ENCODE measurements around the gene MTHFD2. TPM values are rescaled to one million over a fixed set of nuclear protein-coding genes. Genes with fewer than 3 reads are reported as not detected.

The MTHFD2 gene
- total and polyA plus RNA-seq, 3 experiments from 2014 or later = 11.0 to 397 (median 379) TPM

DNA sequence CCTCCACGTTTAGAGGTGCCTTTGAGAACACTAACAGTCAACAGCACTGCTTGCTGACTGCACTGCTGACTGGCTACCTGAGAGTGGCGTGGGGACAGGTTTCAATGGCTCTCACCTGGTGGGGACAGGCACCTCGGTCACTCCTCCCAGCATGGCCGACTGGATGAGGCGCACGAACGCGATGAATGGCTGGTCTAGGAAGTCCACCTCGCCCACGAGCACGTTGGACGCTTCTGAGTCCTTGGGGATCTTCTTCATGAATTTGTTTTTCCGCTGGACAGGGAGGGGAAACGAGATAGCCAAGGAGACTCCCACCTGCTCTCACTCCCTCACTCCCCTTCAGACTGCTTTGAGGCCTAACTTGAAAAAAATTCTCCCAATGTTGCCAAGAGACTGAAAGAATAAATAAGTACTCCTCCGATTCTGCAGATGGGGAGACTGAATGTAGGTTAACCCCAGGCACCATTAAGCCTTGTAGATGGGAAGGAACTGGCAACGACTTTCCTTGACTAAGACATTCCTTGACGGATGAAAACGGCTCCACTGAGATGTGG, 57.3 kb downstream of the MTHFD2 start:
- H3K4me1 ChIP-seq (ENCODE audit: insufficient read depth, low read length) = no peaks in the 10 kb centered on the region
- no peaks in the 10 kb centered on the region for H3K4me1 Mint-ChIP-seq
- H3K27me3 Mint-ChIP-seq = no peaks in the 10 kb centered on the region
- no peaks in the 10 kb centered on the region for H3K9me3 Mint-ChIP-seq
- H3K27ac ChIP-seq (ENCODE audit: low read depth, low read length) = no peak overlapping the region
- CTCF ChIA-PET = no interaction called here
- no peaks in the 10 kb centered on the region for H3K36me3 ChIP-seq (ENCODE audit: insufficient read depth, low read length)
- peaks cover 5 to 15% (median 7%) of the 10 kb centered on the region in 3 donors for H3K36me3 Mint-ChIP-seq
- H3K9me3 ChIP-seq (ENCODE audit: low read length) = no peaks in the 10 kb centered on the region
- H3K27me3 ChIP-seq (ENCODE audit: insufficient read depth, low read length, poor library complexity, severe bottlenecking) = no peaks in the 10 kb centered on the region
- no peak for DNase-seq
- H3K4me3 Mint-ChIP-seq = no peak overlapping the region
- H3K4me3 ChIP-seq (ENCODE audit: low read length) = no peak overlapping the region
- H3K27ac Mint-ChIP-seq = peak overlapping the region in 1 of 8 donors; percentile 26
- POLR2A ChIA-PET = no interaction called here

DNA sequence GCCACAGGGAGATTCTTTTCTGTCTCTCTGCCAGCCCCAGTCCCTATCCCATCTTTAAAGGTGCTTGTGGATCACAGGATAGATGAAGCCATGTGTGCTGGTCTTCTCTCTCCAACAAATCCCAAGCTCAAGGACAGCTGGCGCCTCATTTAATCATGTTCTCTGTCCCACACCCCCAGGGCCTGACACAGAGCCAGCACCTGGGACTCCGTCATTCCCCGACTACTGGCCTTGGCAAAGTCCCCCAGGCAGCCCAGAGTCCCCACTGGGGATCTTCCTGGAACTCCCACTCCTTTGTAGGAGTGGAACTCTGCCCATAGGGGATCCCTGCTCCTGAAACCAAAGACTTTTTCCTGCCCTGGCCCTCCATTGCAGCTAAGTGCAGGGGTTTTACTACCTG, 60.8 kb downstream of the MTHFD2 start:
- Histone ChIP-seq H3K27ac (ENCODE audit: low read depth, low read length) (no peak overlapping the region), H3K4me1 (ENCODE audit: insufficient read depth, low read length) (no peaks in the 10 kb centered on the region), H3K36me3 (ENCODE audit: insufficient read depth, low read length) (no peaks in the 10 kb centered on the region), H3K9me3 (ENCODE audit: low read length) (no peaks in the 10 kb centered on the region), H3K27me3 (ENCODE audit: insufficient read depth, low read length, poor library complexity, severe bottlenecking) (no peaks in the 10 kb centered on the region), H3K4me3 (ENCODE audit: low read length) (no peak overlapping the region)
- no peaks in the 10 kb centered on the region for H3K9me3 Mint-ChIP-seq
- H3K36me3 Mint-ChIP-seq = peaks cover 5 to 21% (median 7%) of the 10 kb centered on the region in 3 donors
- ChIA-PET POLR2A (no interaction called here), CTCF (interaction anchor here (1.1 kb wide), 1 partner anchor 9 kb away, joined by 4 read pairs; no protein-coding TSS in a partner anchor)
- H3K4me1 Mint-ChIP-seq = no peaks in the 10 kb centered on the region
- DNase-seq = no peak
- H3K27me3 Mint-ChIP-seq = no peaks in the 10 kb centered on the region
- H3K4me3 Mint-ChIP-seq = no peak overlapping the region
- H3K27ac Mint-ChIP-seq = peak overlapping the region in 1 of 8 donors; percentile 24

DNA sequence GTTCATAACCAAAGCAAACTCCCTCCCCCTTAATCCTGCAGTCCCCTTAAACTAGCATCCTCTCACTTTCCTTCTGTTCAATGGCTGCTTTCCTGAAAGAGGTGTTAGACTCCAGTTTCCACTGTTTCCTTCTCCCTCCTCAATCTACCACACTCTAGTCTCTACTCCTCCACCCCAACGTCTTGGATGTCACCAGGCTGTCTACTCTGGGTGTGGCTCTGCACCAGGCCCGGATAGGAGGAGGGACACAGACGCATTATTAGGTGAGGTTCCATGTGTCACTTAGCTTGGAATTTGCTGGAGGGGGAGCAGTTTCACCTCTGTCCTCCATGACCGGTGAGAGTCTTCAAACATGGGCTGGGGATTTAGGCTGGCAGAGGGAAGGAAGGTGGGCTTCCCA, 61.3 kb downstream of the MTHFD2 start:
- ChIA-PET CTCF (no interaction called here), POLR2A (no interaction called here)
- Mint-ChIP-seq H3K36me3 (peaks cover 3 to 18% (median 5%) of the 10 kb centered on the region in 3 donors), H3K4me3 (no peak overlapping the region), H3K9me3 (no peaks in the 10 kb centered on the region), H3K4me1 (no peaks in the 10 kb centered on the region), H3K27ac (peak overlapping the region in 3 of 8 donors; percentile 7 to 57 (median 8)), H3K27me3 (no peaks in the 10 kb centered on the region)
- Histone ChIP-seq H3K9me3 (ENCODE audit: low read length) (no peaks in the 10 kb centered on the region), H3K27ac (ENCODE audit: low read depth, low read length) (no peak overlapping the region), H3K4me1 (ENCODE audit: insufficient read depth, low read length) (no peaks in the 10 kb centered on the region), H3K36me3 (ENCODE audit: insufficient read depth, low read length) (no peaks in the 10 kb centered on the region), H3K27me3 (ENCODE audit: insufficient read depth, low read length, poor library complexity, severe bottlenecking) (no peaks in the 10 kb centered on the region), H3K4me3 (ENCODE audit: low read length) (no peak overlapping the region)
- DNase-seq = no peak

DNA sequence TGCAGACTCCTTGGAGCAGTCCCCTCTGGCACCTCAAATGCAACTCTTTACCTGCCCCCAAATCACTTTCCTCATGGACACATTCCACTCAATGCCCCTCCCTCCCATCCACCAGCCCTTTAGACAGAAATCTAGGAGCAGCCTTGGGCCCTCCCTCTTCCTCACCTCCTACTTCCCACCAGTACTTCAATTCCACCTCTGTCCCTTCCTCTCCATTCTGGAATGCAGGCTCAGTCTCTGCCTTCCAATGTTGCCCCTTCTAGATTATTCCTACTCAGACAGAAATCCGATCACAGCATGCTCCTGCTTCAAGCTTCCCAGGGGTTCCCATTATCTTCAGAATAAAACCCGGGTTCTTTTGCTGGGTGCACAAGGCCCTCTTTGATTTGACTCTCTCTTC, 62.1 kb downstream of the MTHFD2 start:
- H3K27me3 ChIP-seq (ENCODE audit: insufficient read depth, low read length, poor library complexity, severe bottlenecking) = no peaks in the 10 kb centered on the region
- Mint-ChIP-seq H3K4me1 (no peaks in the 10 kb centered on the region), H3K27me3 (no peaks in the 10 kb centered on the region), H3K27ac (peak overlapping the region in 2 of 8 donors; percentile 43 to 64), H3K4me3 (no peak overlapping the region), H3K36me3 (peaks cover 3 to 21% (median 5%) of the 10 kb centered on the region in 3 donors), H3K9me3 (no peaks in the 10 kb centered on the region)
- no peak for DNase-seq
- no peaks in the 10 kb centered on the region for H3K9me3 ChIP-seq (ENCODE audit: low read length)
- no peaks in the 10 kb centered on the region for H3K4me1 ChIP-seq (ENCODE audit: insufficient read depth, low read length)
- CTCF ChIA-PET = interaction anchor here (0.6 to 1.0 kb wide), 2 partner anchors 75 to 225 kb away, joined by 3 read pairs; no protein-coding TSS in a partner anchor
- no peak overlapping the region for H3K27ac ChIP-seq (ENCODE audit: low read depth, low read length)
- POLR2A ChIA-PET = no interaction called here
- H3K4me3 ChIP-seq (ENCODE audit: low read length) = no peak overlapping the region
- H3K36me3 ChIP-seq (ENCODE audit: insufficient read depth, low read length) = no peaks in the 10 kb centered on the region

DNA sequence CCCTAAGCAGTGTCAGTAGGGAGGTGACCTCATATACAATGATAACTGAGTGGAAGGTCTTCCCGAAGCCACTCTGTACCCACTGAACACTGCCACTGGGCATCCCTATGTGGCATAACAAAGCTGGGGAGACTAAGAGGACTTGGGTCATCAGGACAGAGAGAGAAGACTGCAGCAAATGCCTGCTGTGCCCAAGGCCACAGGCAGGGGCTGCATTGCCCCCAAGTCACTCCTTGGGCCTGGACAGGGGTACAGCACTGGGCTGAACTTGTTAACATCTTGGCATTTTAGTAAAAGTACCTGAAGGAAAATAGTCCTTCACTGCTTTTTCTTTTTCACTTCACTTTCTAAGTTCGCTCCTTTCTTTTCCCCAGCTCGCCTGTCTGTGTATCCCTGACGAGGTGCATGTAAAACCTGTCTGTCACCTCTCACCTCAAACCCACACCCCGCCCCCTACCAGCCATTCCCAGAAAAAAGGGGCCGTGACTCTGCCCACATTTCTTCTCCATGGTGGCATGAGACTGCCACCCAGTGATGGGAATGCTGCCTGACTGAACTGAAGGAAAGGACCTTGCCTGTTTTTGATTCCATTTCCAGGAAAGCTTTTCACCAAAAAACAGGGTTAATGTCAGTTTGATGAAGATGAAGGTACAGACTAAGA, 62.9 kb downstream of the MTHFD2 start:
- CTCF ChIA-PET = interaction anchor here (0.7 to 1.0 kb wide), 2 partner anchors 74 kb away, joined by 3 read pairs; no protein-coding TSS in a partner anchor
- Mint-ChIP-seq H3K9me3 (no peaks in the 10 kb centered on the region), H3K27ac (peak overlapping the region in 2 of 8 donors; percentile 6 to 51), H3K27me3 (no peaks in the 10 kb centered on the region), H3K4me1 (peaks cover 3 to 6% (median 4%) of the 10 kb centered on the region in 3 donors), H3K4me3 (no peak overlapping the region), H3K36me3 (peaks cover 5 to 18% (median 5%) of the 10 kb centered on the region in 3 donors)
- DNase-seq = no peak
- Histone ChIP-seq H3K9me3 (ENCODE audit: low read length) (no peaks in the 10 kb centered on the region), H3K4me1 (ENCODE audit: insufficient read depth, low read length) (peaks cover under 1% of the 10 kb centered on the region), H3K4me3 (ENCODE audit: low read length) (no peak overlapping the region), H3K27ac (ENCODE audit: low read depth, low read length) (no peak overlapping the region), H3K36me3 (ENCODE audit: insufficient read depth, low read length) (no peaks in the 10 kb centered on the region), H3K27me3 (ENCODE audit: insufficient read depth, low read length, poor library complexity, severe bottlenecking) (no peaks in the 10 kb centered on the region)
- POLR2A ChIA-PET = no interaction called here

DNA sequence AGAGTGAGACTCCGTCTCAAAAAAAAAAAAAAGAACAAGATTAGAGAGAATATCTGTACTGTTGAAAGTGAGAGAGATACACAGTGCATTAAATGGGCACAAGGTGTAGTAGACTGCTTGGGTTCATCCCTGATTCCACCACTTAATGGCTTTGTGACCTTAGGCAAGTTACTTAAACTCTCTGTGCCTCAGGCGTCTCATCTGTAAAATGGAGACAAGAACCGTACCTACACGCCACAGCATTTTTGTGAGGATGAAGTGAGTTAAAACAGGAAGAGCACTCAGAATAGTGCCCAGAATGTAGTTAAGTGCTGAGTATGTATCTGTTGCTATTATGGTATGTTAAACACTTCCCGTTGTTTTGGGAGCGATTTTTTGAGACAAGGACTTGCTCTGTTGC, 64.3 kb downstream of the MTHFD2 start:
- ChIA-PET CTCF (no interaction called here), POLR2A (no interaction called here)
- Mint-ChIP-seq H3K9me3 (no peaks in the 10 kb centered on the region), H3K4me1 (peaks cover 12 to 16% (median 15%) of the 10 kb centered on the region in 3 donors), H3K27ac (no peak overlapping the region), H3K4me3 (no peak overlapping the region), H3K36me3 (peaks cover 3 to 17% (median 5%) of the 10 kb centered on the region in 3 donors), H3K27me3 (no peaks in the 10 kb centered on the region)
- Histone ChIP-seq H3K27ac (ENCODE audit: low read depth, low read length) (no peak overlapping the region), H3K4me3 (ENCODE audit: low read length) (no peak overlapping the region), H3K9me3 (ENCODE audit: low read length) (no peaks in the 10 kb centered on the region), H3K4me1 (ENCODE audit: insufficient read depth, low read length) (peaks cover 14% of the 10 kb centered on the region), H3K36me3 (ENCODE audit: insufficient read depth, low read length) (no peaks in the 10 kb centered on the region), H3K27me3 (ENCODE audit: insufficient read depth, low read length, poor library complexity, severe bottlenecking) (no peaks in the 10 kb centered on the region)
- no peak for DNase-seq

DNA sequence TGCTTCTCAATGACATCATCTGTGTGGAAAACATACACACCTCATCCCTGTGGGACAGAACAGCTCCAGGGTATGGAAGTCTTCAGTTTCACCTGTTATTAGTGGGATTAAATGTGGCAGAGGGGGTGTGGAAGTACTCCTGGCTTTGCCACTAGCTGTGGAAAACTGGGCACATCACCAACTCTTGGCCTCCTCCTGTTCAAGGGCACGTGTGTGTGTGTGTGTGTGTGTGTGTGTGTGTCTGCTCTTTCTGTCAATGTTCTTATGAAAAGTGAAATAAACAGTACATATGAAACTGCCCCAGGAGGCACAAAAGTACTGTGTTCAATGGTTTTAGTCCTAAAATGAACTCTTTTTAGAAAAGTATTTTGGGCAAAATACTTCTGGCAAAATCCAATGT, 65.9 kb downstream of the MTHFD2 start:
- peaks cover 15 to 25% (median 19%) of the 10 kb centered on the region in 3 donors for H3K4me1 Mint-ChIP-seq
- H3K9me3 Mint-ChIP-seq = no peaks in the 10 kb centered on the region
- H3K9me3 ChIP-seq (ENCODE audit: low read length) = no peaks in the 10 kb centered on the region
- no peak overlapping the region for H3K4me3 ChIP-seq (ENCODE audit: low read length)
- ChIA-PET POLR2A (no interaction called here), CTCF (interaction anchor here (1.2 to 5.4 kb wide), 2 partner anchors 14 to 71 kb away, joined by 4 to 26 read pairs; no protein-coding TSS in a partner anchor)
- peak overlapping the region in 1 of 8 donors; percentile 52 for H3K27ac Mint-ChIP-seq
- peaks cover 21% of the 10 kb centered on the region for H3K4me1 ChIP-seq (ENCODE audit: insufficient read depth, low read length)
- no peaks in the 10 kb centered on the region for H3K27me3 Mint-ChIP-seq
- no peak overlapping the region for H3K27ac ChIP-seq (ENCODE audit: low read depth, low read length)
- H3K4me3 Mint-ChIP-seq = no peak overlapping the region
- no peaks in the 10 kb centered on the region for H3K36me3 ChIP-seq (ENCODE audit: insufficient read depth, low read length)
- peaks cover 5 to 18% (median 5%) of the 10 kb centered on the region in 3 donors for H3K36me3 Mint-ChIP-seq
- H3K27me3 ChIP-seq (ENCODE audit: insufficient read depth, low read length, poor library complexity, severe bottlenecking) = no peaks in the 10 kb centered on the region
- no peak for DNase-seq

DNA sequence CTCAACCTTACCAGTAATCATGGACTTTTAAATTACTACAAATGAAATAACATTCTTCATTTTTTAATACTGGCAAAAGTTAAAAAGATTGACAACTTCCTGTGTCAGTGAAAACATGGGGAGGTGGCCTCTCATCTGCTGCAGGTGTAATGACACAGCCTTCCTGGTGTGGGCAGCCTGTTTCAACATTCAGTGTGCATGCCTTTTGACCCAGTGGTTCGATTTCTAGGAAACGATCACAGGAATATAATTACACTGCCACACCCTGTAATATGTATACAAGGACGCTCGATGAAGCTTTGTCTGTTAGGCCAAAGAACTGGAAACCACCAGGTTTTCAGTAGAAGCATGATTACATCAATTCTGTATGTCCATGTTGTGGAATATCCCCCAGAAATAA, 68.7 kb downstream of the MTHFD2 start:
- no peaks in the 10 kb centered on the region for H3K27me3 Mint-ChIP-seq
- peaks cover 3 to 13% (median 4%) of the 10 kb centered on the region in 3 donors for H3K36me3 Mint-ChIP-seq
- H3K9me3 Mint-ChIP-seq = no peaks in the 10 kb centered on the region
- peak in 4 of 5 donors; percentile 26 to 73 (median 54) for DNase-seq
- POLR2A ChIA-PET = no interaction called here
- Histone ChIP-seq H3K9me3 (ENCODE audit: low read length) (no peaks in the 10 kb centered on the region), H3K4me3 (ENCODE audit: low read length) (peak overlapping the region; percentile 8), H3K27ac (ENCODE audit: low read depth, low read length) (no peak overlapping the region), H3K36me3 (ENCODE audit: insufficient read depth, low read length) (no peaks in the 10 kb centered on the region), H3K27me3 (ENCODE audit: insufficient read depth, low read length, poor library complexity, severe bottlenecking) (no peaks in the 10 kb centered on the region), H3K4me1 (ENCODE audit: insufficient read depth, low read length) (peaks cover 21% of the 10 kb centered on the region)
- H3K4me1 Mint-ChIP-seq = peaks cover 15 to 30% (median 19%) of the 10 kb centered on the region in 3 donors
- CTCF ChIA-PET = interaction anchor here (1.0 to 5.4 kb wide), 5 partner anchors 11 to 112 kb away, joined by 3 to 26 read pairs (median 3); no protein-coding TSS in a partner anchor
- peak overlapping the region in 6 of 7 donors; percentile 9 to 65 (median 58) for H3K4me3 Mint-ChIP-seq
- H3K27ac Mint-ChIP-seq = peak overlapping the region in 6 of 8 donors; percentile 6 to 82 (median 30)
